ENCODE measurements around the gene GCM1.

Gene GCM1, protein sequence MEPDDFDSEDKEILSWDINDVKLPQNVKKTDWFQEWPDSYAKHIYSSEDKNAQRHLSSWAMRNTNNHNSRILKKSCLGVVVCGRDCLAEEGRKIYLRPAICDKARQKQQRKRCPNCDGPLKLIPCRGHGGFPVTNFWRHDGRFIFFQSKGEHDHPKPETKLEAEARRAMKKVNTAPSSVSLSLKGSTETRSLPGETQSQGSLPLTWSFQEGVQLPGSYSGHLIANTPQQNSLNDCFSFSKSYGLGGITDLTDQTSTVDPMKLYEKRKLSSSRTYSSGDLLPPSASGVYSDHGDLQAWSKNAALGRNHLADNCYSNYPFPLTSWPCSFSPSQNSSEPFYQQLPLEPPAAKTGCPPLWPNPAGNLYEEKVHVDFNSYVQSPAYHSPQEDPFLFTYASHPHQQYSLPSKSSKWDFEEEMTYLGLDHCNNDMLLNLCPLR

DNA sequence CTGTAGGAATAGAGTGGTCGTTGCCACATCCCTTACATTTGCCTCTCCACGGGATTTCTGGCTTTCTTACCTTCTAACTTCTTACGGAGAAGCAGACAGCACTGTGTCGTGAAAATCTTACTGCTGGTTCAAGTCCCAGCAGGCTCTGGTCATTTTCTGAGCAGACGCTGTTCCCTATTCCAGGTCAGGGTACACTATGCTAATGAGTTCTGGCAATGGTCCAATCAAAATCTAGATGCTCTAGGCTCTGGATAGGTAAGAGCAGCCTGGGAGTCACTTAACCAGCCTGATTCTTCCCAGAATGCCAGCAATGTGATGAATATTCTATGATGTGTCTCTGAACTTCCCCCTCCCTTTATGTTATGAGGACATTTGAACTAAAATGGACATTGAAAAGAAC, at the start of gene GCM1:
Gene GCM1 (minus strand): TSS at position 158 of the 400 bp plus-strand sequence. CDS start 3,209 bp downstream, outside the sequence.
- Histone ChIP-seq H3K4me3 (ENCODE audit: low read depth, low read length) (no peak within 1 kb of the TSS), H3K36me3 (no peaks in the 10 kb centered on the region), H3K27ac (no peak within 1 kb of the TSS), H3K9me3 (ENCODE audit: severe bottlenecking) (peaks cover 3% of the 10 kb centered on the region), H3K27me3 (ENCODE audit: insufficient read depth, low read depth, severe bottlenecking) (no peaks in the 10 kb centered on the region)
- TF ChIP-seq, protein P1, sequence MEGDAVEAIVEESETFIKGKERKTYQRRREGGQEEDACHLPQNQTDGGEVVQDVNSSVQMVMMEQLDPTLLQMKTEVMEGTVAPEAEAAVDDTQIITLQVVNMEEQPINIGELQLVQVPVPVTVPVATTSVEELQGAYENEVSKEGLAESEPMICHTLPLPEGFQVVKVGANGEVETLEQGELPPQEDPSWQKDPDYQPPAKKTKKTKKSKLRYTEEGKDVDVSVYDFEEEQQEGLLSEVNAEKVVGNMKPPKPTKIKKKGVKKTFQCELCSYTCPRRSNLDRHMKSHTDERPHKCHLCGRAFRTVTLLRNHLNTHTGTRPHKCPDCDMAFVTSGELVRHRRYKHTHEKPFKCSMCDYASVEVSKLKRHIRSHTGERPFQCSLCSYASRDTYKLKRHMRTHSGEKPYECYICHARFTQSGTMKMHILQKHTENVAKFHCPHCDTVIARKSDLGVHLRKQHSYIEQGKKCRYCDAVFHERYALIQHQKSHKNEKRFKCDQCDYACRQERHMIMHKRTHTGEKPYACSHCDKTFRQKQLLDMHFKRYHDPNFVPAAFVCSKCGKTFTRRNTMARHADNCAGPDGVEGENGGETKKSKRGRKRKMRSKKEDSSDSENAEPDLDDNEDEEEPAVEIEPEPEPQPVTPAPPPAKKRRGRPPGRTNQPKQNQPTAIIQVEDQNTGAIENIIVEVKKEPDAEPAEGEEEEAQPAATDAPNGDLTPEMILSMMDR (IDR thresholded peaks at IDR 0.05; ENCODE audit: low read depth, low read length) = no peak
- no peak for DNase-seq

DNA sequence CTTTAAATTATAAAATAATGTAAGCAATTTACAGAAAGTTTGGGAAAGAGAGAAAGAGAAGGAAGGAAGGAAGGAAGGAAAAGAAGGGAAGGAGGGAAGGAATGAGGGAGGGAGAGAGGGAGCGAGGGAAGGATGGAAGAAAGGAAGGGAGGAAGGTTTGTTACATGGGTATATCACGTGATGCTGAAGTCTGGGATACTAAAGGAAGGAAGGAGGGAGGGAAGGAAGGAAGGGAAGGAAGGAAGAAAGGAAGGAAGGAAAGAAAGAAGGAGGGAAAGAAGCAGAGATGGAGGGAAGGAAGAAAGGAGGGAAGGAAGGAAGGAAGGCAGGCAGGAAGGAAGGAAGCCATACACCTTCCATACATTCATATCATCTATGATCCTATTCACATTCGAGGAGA, 48.9 kb upstream of the GCM1 start:
- H3K4me3 ChIP-seq (ENCODE audit: low read depth, low read length) = no peak overlapping the region
- no peaks in the 10 kb centered on the region for H3K27me3 ChIP-seq (ENCODE audit: insufficient read depth, low read depth, severe bottlenecking)
- no peaks in the 10 kb centered on the region for H3K9me3 ChIP-seq (ENCODE audit: severe bottlenecking)
- no peak overlapping the region for H3K27ac ChIP-seq
- DNase-seq = no peak
- no peaks in the 10 kb centered on the region for H3K36me3 ChIP-seq
- TF ChIP-seq, protein P1 (IDR thresholded peaks at IDR 0.05; ENCODE audit: low read depth, low read length) = no peak

DNA sequence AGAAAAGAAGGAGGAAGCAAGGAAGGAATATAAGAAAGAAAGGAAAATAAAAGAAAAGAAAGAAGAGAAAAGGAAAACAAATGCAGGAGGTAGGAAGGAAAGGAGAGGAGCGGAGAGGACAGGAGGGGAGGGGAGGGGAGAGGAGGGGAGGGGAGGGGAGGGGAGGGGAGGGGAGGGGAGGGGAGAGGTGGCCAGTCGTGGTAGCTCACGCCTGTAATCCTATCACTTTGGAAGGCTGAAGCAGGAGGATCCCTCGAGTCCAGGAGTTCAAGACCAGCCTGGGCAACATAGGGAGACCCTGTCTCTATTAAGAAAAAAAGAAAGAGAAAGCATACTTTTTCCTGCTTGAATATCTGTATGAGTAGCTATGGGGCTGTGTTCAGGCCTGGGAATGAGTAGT, 46.4 kb upstream of the GCM1 start:
- Histone ChIP-seq H3K9me3 (ENCODE audit: severe bottlenecking) (no peaks in the 10 kb centered on the region), H3K4me3 (ENCODE audit: low read depth, low read length) (no peak overlapping the region), H3K36me3 (no peaks in the 10 kb centered on the region), H3K27me3 (ENCODE audit: insufficient read depth, low read depth, severe bottlenecking) (no peaks in the 10 kb centered on the region), H3K27ac (no peak overlapping the region)
- DNase-seq = no peak
- TF ChIP-seq, protein P1 (IDR thresholded peaks at IDR 0.05; ENCODE audit: low read depth, low read length) = no peak

DNA sequence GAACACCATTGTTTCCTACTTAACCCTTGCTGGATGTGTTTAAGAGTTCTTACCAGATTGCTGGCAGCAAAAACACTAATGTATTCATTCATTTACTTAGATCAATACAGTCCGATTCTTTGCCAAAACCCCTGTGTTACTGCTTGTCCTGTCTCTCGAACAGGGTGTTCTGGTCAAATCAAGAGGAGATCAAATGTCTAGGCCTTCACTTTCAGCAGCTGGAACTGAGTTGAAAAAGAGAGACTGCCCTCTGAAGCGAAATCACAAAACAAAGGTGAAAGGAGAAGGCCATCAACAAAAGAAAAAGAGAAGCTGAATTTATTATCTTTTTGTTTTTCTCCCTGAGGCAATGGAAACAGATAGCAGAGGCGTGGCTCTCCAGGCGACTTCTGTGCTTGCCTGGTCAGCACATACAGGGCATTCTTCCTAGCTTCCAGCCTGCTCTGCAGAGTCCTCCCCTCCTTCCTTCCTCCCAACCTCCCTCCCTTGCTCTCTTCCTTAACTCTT, 44.1 kb upstream of the GCM1 start:
- no peak for DNase-seq
- Histone ChIP-seq H3K36me3 (no peaks in the 10 kb centered on the region), H3K27me3 (ENCODE audit: insufficient read depth, low read depth, severe bottlenecking) (no peaks in the 10 kb centered on the region), H3K4me3 (ENCODE audit: low read depth, low read length) (no peak overlapping the region), H3K27ac (no peak overlapping the region), H3K9me3 (ENCODE audit: severe bottlenecking) (no peaks in the 10 kb centered on the region)
- TF ChIP-seq, protein P1 (IDR thresholded peaks at IDR 0.05; ENCODE audit: low read depth, low read length) = no peak

DNA sequence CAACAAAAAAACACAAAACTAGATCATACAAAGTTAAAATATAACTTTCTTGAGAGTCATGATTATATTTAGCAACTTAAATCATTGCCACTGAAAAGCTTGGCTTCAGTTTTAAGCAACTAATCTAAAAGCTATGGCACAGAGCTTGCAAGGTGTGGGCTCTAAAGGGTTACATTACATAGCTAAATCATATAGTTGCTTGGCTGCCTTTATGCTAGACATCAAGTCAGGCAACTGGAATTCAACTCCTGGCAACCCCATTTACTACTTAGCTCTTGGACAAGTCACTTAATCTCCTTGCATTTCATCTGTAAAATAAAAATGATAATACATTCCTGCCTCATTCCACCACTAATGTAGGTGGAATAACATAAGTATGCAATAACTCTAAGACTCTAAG, 40.9 kb upstream of the GCM1 start:
- H3K9me3 ChIP-seq (ENCODE audit: severe bottlenecking) = no peaks in the 10 kb centered on the region
- TF ChIP-seq, protein P1 (IDR thresholded peaks at IDR 0.05; ENCODE audit: low read depth, low read length) = no peak
- H3K27ac ChIP-seq = no peak overlapping the region
- H3K36me3 ChIP-seq = no peaks in the 10 kb centered on the region
- no peak overlapping the region for H3K4me3 ChIP-seq (ENCODE audit: low read depth, low read length)
- H3K27me3 ChIP-seq (ENCODE audit: insufficient read depth, low read depth, severe bottlenecking) = no peaks in the 10 kb centered on the region
- no peak for DNase-seq
